GM12878 (cell line): ENCODE measurements around the gene ART4.

Experiments
- CREB1 ChIP-seq: IDR thresholded peaks from 2 replicates; pipeline ENCODE4 v1.6.1; 2012; ENCODE audit warnings: low read depth, mild to moderate bottlenecking, inconsistent platforms
- EP300 ChIP-seq, 2 experiments: fragments of 150-350 bp in 1 of 2; IDR thresholded peaks; 2 replicates each; pipeline ENCODE4 v1.6.1; 2011 to 2012; ENCODE audit warnings: low read depth in 2 of 2, low read length in 2 of 2, borderline replicate concordance in 1 of 2, improper control_type of control experiment in 1 of 2, inconsistent platforms in 1 of 2; ENCODE audit not compliant: control insufficient read depth in 1 of 2
- MAX ChIP-seq: IDR thresholded peaks from 2 replicates; pipeline ENCODE4 v1.6.1; 2012; ENCODE audit warnings: low read depth, low read length, improper control_type of control experiment
- USF2 ChIP-seq: IDR thresholded peaks from 2 replicates; pipeline ENCODE4 v1.6.1; 2011; ENCODE audit warnings: low read depth, low read length, improper control_type of control experiment, borderline replicate concordance

- TF ChIP-seq MAX (no peak), CREB1 (no peak), USF2 (no peak), EP300 (IDR thresholded peaks at IDR 0.05; ENCODE audit: borderline replicate concordance in 1 of 2, control insufficient read depth in 1 of 2, low read depth in 2 of 2, low read length in 2 of 2) (no peak)
These were observed 66.1 kb downstream of the ART4 start for GRCh38 chr12:14777271-14777670.
